ENCODE measurements around the gene FTO. TPM values are rescaled to one million over a fixed set of nuclear protein-coding genes. Genes with fewer than 3 reads are reported as not detected.

Gene FTO
- total and polyA plus RNA-seq, 2 of the 13 experiments (the other 11 are each of a cell fraction or from before 2014, with no cell fraction given): 41.6 to 55.8 TPM

DNA sequence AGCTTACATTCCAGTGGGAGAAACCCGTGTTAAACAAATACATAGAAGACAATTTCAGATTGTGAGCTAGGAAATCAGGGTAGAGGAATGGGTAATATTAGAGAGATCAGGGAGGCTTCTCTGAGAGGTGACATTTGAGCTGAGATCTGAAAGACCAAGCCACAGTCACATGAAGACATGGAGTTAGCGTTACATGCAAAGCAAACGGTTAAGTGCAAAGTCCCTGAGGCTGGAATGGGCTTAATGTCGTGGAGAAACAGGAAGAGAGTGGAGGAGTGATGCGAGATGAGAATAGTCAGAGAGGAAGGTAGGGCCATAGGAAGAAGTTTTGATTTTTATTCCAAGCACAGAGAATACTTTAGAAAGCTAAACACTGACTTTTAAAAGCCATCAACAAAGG lies 336.5 kb downstream of the FTO start (continued):
- TF ChIP-seq FOXP4 (CRISPR knock-in tag; IDR thresholded peaks at IDR 0.05) (peak; percentile 25; the same call in 1 of the 2 replicates), ZNF619 (CRISPR knock-in tag; IDR thresholded peaks at IDR 0.05) (no peak), KDM6A (CRISPR knock-in tag; IDR thresholded peaks at IDR 0.05; ENCODE audit: low read depth) (peak; percentile 49; the same call in 1 of the 2 replicates), SALL1 (CRISPR knock-in tag; IDR thresholded peaks at IDR 0.05) (peak; percentile 43; the same call in 1 of the 2 replicates), ZNF614 (CRISPR knock-in tag; IDR thresholded peaks at IDR 0.05; ENCODE audit: borderline replicate concordance) (peak; percentile 93; the same call in 1 of the 2 replicates), HES4 (CRISPR knock-in tag; IDR thresholded peaks at IDR 0.05; ENCODE audit: borderline replicate concordance) (no peak), ETV5 (CRISPR knock-in tag; IDR thresholded peaks at IDR 0.05; ENCODE audit: borderline replicate concordance) (peak; percentile 82), ZFAT (CRISPR knock-in tag; conservative IDR thresholded peaks at IDR 0.05) (no peak), ZMYM3 (CRISPR knock-in tag; IDR thresholded peaks at IDR 0.05) (peak; percentile 87), ZC3H4 (CRISPR knock-in tag; IDR thresholded peaks at IDR 0.05; ENCODE audit: borderline replicate concordance) (no peak), REL (CRISPR knock-in tag; conservative IDR thresholded peaks at IDR 0.05) (no peak), ZFX (CRISPR knock-in tag; IDR thresholded peaks at IDR 0.05; ENCODE audit: low read depth) (0 out of 2 replicates have a peak, but pooled peaks have one; percentile 14), SP5 (CRISPR knock-in tag; IDR thresholded peaks at IDR 0.05; ENCODE audit: borderline replicate concordance, low read depth) (no peak), NFKBIZ (CRISPR knock-in tag; IDR thresholded peaks at IDR 0.05) (0 out of 2 replicates have a peak, but pooled peaks have one; percentile 39), SAP130 (CRISPR knock-in tag; IDR thresholded peaks at IDR 0.05; ENCODE audit: low read depth) (peak; percentile 74), ARNTL (CRISPR knock-in tag; IDR thresholded peaks at IDR 0.05) (no peak), MED1 (CRISPR knock-in tag; IDR thresholded peaks at IDR 0.05) (peak; percentile 66), SETDB1 (CRISPR knock-in tag; IDR thresholded peaks at IDR 0.05; ENCODE audit: borderline replicate concordance) (no peak), TBL1XR1 (IDR thresholded peaks at IDR 0.05; ENCODE audit: borderline replicate concordance, low read length, partially characterized antibody) (no peak), JARID2 (CRISPR knock-in tag; IDR thresholded peaks at IDR 0.05; ENCODE audit: insufficient replicate concordance) (no peak), BCL6 (CRISPR knock-in tag; IDR thresholded peaks at IDR 0.05) (peak; percentile 23; the same call in 1 of the 2 replicates), ZNF710 (CRISPR knock-in tag; IDR thresholded peaks at IDR 0.05; ENCODE audit: borderline replicate concordance) (peak; percentile 83; the same call in 1 of the 2 replicates), NCOR1 (IDR thresholded peaks at IDR 0.05; ENCODE audit: borderline replicate concordance, low read length) (peak; percentile 33; the same call in 1 of the 2 replicates), ZNF550 (CRISPR knock-in tag; IDR thresholded peaks at IDR 0.05; ENCODE audit: borderline replicate concordance) (no peak), ZNF772 (CRISPR knock-in tag; IDR thresholded peaks at IDR 0.05) (0 out of 2 replicates have a peak, but pooled peaks have one; percentile 54)
- TF ChIP-seq, protein P1, sequence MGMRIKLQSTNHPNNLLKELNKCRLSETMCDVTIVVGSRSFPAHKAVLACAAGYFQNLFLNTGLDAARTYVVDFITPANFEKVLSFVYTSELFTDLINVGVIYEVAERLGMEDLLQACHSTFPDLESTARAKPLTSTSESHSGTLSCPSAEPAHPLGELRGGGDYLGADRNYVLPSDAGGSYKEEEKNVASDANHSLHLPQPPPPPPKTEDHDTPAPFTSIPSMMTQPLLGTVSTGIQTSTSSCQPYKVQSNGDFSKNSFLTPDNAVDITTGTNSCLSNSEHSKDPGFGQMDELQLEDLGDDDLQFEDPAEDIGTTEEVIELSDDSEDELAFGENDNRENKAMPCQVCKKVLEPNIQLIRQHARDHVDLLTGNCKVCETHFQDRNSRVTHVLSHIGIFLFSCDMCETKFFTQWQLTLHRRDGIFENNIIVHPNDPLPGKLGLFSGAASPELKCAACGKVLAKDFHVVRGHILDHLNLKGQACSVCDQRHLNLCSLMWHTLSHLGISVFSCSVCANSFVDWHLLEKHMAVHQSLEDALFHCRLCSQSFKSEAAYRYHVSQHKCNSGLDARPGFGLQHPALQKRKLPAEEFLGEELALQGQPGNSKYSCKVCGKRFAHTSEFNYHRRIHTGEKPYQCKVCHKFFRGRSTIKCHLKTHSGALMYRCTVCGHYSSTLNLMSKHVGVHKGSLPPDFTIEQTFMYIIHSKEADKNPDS (CRISPR knock-in tag; IDR thresholded peaks at IDR 0.05): no peak
